Measurements from ENCODE around the gene BMAL1.
"Not testable (repeated sequence)": the region's sequence is repeated elsewhere in the genome, so short reads cannot be mapped to it uniquely, and the experiment has no call there.

The BMAL1 gene

DNA sequence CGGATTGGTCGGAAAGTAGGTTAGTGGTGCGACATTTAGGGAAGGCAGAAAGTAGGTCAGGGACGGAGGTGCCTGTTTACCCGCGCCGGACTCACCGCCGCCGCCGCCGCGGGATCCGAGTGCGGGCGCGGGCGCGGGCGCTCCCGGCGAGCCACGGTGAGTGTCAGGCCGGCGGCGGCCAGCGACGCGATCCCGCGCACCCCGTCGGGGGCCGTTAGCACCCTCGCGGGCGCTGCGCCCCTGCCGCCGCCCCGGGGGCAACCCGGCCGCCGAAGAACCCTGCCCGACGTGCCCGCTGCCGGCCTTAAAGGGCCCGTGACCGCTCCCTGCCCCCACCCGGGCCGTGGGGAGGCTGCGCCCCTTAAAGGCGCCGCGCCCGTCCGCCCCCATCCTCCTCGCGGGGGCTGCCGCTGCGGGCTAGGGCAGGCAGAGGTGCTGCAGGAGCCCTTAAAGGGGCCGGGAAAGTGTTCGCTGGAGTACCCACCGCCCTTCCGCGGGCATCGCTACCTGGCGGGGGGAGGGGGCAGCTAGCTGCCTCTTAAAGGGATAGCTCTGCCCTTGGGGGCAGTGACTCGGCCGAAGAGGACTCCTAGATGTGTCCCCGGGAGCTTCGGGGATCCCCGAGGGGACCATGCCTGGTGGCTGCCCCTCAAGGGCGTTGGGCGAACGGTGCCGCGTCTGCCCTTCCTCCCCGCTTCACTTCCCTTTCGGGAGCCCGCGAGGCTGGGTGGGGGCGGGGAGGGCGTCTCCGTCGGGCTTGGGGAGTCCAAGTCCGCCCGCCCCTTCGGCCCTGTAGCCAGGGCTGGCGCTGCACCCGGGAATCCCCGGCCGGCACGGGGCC is at the start of gene BMAL1:
Gene BMAL1, plus strand, starts transcription at position 23 of the 841 bp plus-strand sequence. CDS start 76,519 bp downstream, outside the sequence.
- peak in 2 of 3 donors; percentile 20 to 49 for DNase-seq (ENCODE audit: low read depth in 2 of 3, low spot score in 1 of 3)

DNA sequence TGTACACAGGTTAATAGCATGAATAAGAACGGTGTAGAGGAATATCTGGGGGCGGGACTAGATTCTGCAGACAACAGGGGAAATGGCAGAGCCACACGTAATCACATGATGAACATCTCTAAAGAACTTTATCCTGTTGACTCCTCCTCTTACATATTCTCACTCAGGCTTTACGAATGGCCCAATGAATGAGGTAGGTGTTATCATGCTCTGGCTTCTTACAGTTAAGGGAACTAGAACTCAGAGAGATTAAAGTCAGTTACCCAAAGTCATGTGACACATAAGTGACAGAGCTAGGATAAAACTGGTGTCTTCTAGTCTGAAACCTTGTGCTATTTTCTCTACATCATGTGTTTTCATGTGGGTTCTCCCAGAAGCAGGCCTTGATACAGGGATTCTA is 49.0 kb upstream of the BMAL1 start:
- no peak for DNase-seq (ENCODE audit: low read depth in 2 of 3, low spot score in 1 of 3)

DNA sequence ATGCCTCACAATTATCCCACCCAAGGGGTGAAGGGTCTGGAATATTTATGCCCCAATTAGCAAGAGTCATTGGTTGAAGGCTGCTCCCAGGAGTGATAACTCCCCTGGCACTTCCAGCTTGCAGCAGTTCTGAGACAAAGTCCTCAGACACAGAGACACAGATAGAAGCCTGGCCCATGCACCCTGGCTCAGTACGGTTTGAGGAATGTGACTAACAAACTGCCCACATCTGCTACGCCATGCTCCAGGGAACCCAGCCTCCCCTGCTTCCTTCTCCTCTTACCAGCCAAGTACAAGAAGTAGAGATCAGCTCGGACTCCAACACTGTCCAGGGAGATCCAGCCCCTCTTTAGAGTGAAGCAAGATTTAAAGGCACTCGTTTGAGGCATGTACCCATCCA is 48.5 kb upstream of the BMAL1 start:
- DNase-seq (ENCODE audit: low read depth in 2 of 3, low spot score in 1 of 3): no peak

DNA sequence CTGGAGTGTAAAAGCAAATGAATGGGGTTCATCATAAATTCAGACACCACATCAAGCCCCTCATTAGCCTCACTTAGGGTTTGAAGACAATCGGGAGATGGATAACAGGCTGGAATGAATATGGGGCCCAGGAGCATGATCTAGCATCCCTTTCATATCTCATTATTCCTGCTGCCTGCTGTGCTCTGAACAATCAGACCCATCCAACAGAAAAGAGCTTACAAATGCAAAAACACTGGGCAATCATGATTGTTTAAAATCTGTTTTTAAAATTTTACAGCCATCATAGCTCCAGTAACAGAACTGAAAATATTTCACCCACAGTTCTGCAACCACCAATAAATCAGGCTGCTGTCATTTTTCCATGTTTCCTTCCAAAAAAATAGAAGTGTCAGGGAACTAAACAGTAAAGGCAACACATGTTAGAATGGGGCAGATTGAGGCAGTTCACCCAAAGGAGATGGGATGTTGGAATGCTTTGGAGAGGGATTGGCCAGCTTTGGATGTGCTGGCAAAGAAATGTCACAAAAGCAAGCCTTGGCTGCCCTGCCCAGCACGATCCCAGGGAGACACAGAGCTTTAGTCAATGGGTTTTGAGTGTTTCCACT is 47.8 kb upstream of the BMAL1 start:
- DNase-seq (ENCODE audit: low read depth in 2 of 3, low spot score in 1 of 3): no peak

DNA sequence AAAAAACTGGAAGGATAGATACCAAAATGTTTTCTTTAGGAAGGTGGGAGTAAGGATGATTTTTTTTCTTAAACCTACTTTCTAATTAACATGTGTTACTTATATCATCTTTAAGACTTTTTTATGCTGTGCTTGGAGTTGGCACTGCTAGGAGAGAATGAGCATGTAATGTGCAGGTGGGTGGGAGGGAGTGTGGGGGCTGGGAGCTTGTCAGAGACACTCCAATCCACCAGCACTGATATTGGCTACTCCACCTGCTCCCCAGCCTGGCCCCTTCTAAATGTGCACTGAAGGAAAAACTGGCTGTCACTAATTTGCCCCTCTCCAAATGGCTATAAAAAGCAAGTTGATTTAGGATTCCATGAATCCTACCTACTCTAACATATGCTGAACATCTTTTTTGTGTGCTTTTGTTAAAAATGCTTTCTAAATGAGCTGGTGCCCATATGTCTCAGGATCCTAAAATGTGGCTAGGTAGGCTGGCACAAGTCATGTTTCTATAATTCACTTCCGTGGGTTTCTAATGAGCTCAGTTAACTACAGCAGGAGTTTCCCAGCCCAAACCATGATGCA is 44.3 kb upstream of the BMAL1 start:
- no peak for DNase-seq (ENCODE audit: low read depth in 2 of 3, low spot score in 1 of 3)

DNA sequence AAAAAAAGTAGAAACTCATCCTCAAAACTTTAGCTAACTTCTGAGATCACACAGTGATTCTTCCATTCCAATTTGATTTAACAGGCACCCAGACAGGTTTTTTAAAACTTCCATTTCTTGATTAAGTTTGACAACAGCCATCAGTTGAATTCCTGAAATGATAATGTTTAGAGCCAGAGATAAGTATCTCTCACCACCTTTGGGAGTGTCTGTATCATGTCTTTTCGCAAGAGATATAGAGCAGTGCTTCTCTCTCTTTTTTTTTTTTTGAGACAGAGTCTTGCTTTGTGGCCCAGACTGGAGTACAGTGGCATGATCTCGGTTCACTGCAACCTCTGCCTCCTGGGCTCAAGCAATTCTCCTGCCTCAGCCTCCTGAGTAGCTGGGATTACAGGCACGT is 41.7 kb upstream of the BMAL1 start:
- no peak for DNase-seq (ENCODE audit: low read depth in 2 of 3, low spot score in 1 of 3)

DNA sequence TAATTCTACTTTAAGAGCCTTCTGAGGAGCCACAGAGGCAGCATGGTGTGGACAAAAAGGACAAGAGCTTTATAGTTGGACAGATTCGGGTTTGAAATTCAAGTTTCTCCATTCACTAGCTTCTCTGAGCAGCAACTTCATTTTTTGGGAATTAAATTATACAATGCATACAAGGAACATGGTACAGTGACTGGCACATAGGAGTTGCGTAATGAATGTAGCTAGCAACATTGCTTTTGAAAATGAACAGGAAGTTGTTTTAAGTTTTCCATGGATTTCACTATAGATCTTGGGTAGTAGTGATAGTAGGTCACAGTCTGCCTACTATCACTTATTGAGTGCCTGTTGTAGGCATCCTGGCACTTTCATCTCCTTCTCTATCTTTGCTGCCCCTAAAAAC is 41.0 kb upstream of the BMAL1 start:
- DNase-seq (ENCODE audit: low read depth in 2 of 3, low spot score in 1 of 3): no peak

DNA sequence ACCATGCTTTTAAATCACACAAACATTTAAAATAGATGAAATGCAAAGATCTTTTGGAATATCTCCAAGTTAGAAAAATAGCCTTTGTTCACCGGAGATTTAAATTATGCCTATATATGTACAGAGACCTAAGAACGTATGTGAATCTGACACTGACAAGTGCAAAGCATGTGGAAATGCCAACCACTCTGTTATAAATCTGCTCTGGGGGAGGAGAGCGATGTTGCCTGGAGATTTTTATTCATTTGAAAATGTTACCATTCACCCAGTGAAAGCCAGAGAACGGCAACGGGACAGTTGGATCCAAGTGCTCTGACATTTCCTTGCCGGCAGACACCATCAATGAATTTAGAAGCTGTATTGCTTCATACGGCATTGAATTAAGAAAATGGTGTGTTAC is 39.8 kb upstream of the BMAL1 start:
- DNase-seq (ENCODE audit: low read depth in 2 of 3, low spot score in 1 of 3): no peak

DNA sequence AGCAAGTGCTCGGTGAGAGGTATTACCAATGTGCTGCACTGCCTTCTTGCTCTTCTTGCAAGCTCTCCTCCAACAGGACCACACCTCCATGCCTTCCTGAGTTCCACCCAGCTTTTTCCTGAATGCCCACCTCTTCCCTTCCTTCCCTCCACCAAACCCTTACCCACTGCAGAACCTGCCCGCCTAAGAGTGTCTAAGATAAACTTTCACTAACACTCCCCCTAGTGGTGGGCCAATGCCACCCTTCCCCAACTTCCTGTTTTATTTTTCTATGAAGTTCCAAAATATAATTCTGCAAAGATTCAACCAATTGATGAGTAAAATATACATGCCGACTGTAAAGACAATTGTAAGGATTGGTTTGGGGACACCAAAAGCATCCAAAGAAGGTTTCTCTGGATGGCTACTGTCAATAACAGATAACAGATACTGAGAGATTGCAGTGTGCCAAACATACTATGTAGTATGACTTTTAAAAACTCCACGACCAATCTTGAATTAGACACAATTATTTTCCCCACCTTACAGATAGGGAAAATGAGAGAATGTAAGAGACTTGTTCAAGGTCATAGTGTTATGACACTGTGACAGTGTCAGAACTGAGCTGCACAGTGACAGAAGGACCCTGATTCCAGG is 38.6 kb upstream of the BMAL1 start:
- DNase-seq (ENCODE audit: low read depth in 2 of 3, low spot score in 1 of 3): peak in 2 of 3 donors; percentile 22 to 68

DNA sequence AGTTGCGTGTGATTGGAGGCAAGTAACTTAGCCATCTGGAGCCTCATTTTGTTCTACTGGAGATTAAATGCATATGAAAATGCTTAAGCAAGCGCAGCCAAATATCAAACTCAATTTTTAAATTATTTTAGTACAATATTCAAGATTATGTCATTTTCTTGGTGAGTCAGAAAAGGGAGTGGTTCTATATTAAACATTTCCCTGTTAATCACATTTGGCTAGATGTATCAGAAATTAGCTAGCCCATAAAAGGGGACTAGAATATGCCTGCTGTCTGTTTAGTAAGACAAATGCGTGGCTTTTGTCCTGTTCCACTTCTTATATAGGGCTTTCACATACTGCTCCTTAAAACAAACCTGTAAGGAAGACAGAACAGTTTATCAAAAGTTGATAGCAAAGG is 35.0 kb upstream of the BMAL1 start:
- DNase-seq (ENCODE audit: low read depth in 2 of 3, low spot score in 1 of 3): no peak

DNA sequence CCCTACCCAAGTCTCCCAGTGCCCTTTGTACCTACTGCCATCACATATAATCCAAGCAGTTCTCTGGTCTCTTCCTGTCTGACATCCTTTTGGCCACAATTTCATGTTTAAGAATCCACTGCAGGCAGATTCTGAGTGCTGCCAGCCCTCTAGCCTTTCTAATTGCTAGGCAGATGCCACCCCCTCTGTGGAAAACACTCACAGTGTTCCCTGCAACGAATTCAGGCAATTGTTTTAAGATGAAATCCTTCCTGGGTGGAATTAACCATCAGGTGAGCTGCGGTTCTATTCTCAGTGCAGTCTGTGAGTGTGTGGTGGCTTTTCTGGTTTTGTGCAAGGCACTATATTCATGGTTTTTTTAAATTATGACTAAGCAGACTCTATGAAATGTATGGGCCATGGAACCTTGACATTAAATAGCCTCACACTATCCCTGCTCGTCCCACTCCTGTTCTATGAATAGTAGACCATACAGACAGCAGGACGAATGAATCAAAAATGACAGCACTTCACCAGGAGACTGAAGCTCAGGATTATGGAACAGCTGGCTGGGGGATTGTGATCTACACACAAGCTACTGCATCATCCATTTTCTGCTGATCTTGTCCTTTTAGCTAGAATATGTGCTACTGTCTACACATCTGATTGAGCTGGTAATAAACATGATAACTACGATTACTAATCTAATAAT is 29.8 kb upstream of the BMAL1 start:
- no peak for DNase-seq (ENCODE audit: low read depth in 2 of 3, low spot score in 1 of 3)

DNA sequence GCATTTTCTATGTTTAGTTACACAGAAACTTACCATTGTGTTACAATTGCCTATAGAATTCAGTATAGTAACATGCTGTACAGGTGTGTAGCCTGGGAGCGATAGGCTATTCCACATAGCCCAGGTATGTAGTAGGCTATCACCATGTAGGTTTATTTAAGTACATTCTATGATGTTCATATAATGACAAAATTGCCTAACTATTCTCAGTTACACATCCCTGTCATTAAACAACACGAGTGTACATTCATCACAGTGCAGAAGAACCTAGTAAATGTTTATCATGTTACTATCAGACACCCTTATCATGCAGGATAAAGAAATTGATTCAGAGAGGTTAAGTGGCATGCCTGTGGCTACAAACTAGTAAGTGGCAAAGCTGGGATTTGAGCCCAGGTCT is 28.4 kb upstream of the BMAL1 start:
- no peak for DNase-seq (ENCODE audit: low read depth in 2 of 3, low spot score in 1 of 3)

DNA sequence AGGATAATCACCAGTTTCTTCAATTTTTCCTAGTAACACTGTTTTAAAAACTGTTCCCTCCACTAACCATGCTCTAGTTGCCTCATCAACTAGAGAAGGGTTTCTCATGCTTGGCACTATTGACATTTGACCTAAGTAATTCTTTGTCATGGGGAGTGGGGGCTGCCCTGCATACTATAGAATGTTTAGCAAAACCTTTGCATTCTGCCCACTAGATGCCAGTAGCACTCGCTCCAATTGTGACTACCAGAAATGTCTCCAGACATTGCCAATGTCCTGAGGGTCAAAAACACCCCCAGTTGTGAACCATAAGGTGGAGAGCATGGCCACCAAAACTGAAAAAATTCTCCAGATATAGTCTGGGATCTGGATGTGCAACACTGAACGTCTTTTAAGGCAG is 27.6 kb upstream of the BMAL1 start:
- no peak for DNase-seq (ENCODE audit: low read depth in 2 of 3, low spot score in 1 of 3)

DNA sequence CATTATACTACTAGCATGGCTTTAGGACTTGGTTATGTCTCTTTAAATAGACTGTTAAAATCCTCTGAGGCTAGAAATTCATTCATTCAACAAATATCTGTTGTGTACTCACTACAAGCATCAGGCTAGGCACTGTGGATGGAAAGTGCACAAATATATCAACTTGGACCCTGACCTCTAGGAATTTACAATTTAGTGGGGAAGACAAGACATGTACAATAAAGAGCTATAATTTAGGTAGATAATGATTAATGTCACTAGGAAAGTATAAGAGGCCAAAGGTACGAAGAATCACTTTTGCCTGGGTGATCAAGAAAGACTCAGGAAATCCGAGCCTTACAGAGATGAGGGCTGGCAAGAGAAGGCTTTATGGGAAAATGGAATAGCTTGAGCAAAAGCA is 25.6 kb upstream of the BMAL1 start:
- no peak for DNase-seq (ENCODE audit: low read depth in 2 of 3, low spot score in 1 of 3)

DNA sequence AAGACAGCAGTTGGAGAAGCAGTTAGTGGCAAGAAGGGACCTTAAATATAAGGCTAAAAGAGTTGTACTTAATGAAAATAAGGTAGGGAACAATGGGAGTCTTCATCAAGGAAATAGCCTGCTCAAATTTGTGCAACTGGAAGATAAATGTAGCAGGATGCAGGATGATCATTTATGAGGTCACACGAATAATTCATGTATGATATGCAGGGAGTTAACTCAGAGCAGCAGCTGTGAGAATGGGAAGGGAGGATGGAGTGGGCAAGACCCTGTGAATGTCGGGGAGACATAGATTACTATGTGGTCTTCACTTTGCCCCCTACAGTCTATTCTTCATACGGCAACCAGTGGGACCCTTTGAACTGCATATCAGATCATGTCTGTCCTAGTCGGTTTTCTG is 25.2 kb upstream of the BMAL1 start:
- no peak for DNase-seq (ENCODE audit: low read depth in 2 of 3, low spot score in 1 of 3)

DNA sequence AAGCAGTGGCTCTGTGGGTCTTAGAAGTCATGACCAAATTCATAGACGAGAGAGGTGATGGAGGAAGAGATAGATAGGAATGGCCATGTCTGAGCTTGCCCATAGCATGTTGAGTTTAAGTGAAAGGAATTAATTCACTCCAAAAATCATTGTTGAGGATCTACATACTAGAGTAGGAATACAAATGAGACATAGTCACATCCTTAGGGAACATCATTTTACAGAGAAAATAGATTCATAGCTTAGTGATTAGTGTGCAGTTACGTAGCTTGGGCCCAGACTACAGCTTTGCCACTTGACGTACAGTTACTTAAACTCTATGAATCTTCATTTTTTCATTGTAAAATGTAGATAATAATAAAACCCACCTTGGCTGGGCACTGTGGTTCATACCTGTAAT is 21.4 kb upstream of the BMAL1 start:
- no peak for DNase-seq (ENCODE audit: low read depth in 2 of 3, low spot score in 1 of 3)

DNA sequence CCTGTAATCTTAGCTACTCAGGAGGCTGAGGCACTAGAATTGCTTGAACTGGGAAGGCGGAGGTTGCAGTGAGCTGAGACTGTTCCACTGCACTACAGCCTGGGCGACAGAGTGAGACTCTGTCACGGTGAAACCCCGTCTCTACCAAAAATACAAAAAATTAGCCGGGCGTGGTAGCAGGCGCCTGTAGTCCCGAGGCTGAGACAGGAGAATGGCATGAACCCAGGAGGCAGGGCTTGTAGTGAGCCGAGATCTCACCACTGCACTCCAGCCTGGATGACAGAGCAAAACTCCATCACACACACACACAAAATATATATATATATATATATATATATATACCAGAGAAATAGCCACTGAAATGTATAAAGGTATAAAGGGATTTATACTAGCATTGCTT is 19.5 kb upstream of the BMAL1 start:
- not testable (repeated sequence) for DNase-seq (ENCODE audit: low read depth in 2 of 3, low spot score in 1 of 3)

DNA sequence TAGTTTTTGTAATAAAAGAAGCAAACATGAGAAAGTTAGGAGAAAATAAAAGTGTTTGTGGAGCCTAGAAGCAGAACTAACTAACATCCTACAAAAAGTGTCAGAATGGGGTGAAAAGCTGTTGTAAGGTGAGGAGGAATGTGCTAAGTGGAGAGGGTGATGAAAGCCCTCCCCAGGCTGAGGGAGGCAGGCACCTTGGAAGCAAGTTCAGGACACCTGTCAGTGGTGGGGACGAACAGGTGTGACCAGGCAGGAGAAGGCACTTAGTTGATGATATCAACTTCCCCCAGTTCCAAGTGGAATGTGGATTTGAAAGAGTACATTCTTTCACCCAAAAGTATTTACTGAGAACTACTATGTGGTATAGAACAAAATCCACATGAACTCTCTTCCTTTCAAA is 18.7 kb upstream of the BMAL1 start:
- DNase-seq (ENCODE audit: low read depth in 2 of 3, low spot score in 1 of 3): no peak

DNA sequence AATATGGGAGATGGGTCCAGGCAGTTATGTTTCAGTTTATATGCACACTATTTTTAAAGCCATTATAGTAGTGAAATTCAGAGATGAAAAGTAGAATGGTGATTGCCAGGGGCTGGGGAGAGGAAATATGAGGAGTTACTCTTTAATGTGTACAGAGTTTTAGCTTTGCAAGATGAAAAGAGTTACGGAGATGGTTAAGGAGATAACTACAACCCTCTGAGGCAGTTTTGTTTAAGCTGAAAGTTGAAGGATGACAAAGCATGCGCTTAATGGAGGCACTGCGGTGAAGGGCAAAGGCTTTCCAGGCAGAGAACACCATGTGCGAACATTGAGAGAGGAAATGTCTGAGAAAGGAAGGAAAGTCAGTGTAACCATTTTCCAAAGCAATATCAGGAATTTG is 18.2 kb upstream of the BMAL1 start:
- no peak for DNase-seq (ENCODE audit: low read depth in 2 of 3, low spot score in 1 of 3)

DNA sequence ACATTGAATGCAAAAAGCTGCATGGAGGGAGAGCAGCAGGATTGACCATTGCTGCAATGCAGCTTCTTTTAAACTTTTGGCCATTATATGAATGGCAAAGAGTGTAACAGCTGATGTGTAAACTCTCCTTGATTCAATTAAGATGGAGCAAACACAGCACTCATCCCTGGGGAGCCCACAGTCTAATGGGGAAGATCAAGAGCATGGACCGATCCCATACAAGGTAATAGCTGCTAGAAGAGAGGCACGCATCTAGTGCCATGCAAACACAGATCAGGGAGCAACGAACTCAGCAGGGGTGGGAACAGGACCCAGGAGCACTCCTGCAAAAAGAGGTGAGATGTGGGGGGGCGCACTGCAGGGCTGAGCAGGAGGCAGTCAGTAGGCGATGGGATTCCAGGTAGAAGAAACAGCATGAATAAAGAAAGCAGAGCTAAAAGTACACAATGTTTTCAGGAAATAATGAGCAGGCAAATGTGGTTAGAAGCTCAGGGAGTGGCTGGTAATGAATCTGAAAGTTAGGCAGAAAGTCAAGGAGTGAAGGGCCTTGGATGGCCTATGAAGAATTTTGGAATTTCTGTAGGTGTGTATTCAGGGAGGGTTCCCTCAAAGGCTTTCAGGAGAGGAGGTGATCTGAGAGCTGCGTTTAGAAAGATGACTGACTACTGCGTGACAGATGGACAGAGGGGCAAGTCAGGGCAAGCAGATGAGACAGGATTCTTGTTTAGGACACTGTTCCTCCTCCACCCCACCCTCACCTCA is 17.2 kb upstream of the BMAL1 start:
- no peak for DNase-seq (ENCODE audit: low read depth in 2 of 3, low spot score in 1 of 3)

All from stimulated activated CD4-positive, alpha-beta T cell treated with anti-CD3 and anti-CD28 coated beads, Interleukin-12 subunit alpha, Interleukin-12 subunit beta, amount 100 ng/mL, for 48 hours (primary cell).